OCI-LY7 (cell line): Measurements from ENCODE around the gene RTN4R. TPM values are rescaled to one million over a fixed set of nuclear protein-coding genes. Genes with fewer than 3 reads are reported as not detected.

Experiments used
- BruUV-seq: library from RNA; stranded (reverse); fragments of 400-500 nt; replicated peaks from 2 replicates; lab custom pipeline; 2021; lab: Mats Ljungman, UMichigan
- CTCF ChIA-PET: fragments of 300-600 bp; sonication (Branson Sonifier 250); formaldehyde crosslinking; loops from one replicate; lab custom pipeline; 2022; ENCODE audit warnings: antibody characterized with exemption; ENCODE audit not compliant: unreplicated experiment; lab: Charles Lee
- POLR2A ChIA-PET: fragments of 300-600 bp; sonication (Branson Sonifier 250); formaldehyde crosslinking; loops from one replicate; lab custom pipeline; 2022; ENCODE audit warnings: antibody characterized with exemption; lab: Charles Lee
- DNase-seq: peaks from one replicate; pipeline ENCODE4 v3.0.0-alpha.2; 2015; ENCODE audit warnings: low spot score
- H2AFZ ChIP-seq: fragments of 200-600 bp; sonication (generic), shearing (Covaris generic); 2 replicates; pipeline ENCODE4 v1.6.1; 2014; ENCODE audit warnings: mild to moderate bottlenecking, antibody characterized with exemption, low read length, moderate library complexity
- H3K27ac ChIP-seq: fragments of 200-600 bp; sonication (generic); 2 replicates; pipeline ENCODE4 v1.5.1; 2014; ENCODE audit warnings: mixed run types, low read depth, mild to moderate bottlenecking, moderate library complexity, low read length, inconsistent platforms; ENCODE audit not compliant: poor library complexity, severe bottlenecking
- H3K36me3 ChIP-seq: fragments of 200-600 bp; sonication (generic); 2 replicates; pipeline ENCODE4 v1.6.1; 2014; ENCODE audit warnings: mild to moderate bottlenecking, antibody characterized with exemption, low read length, moderate library complexity, mixed read lengths; ENCODE audit not compliant: insufficient read depth
- H3K4me1 ChIP-seq: fragments of 200-600 bp; sonication (generic); 2 replicates; pipeline ENCODE4 v1.5.1; 2014; ENCODE audit warnings: mild to moderate bottlenecking, low read length; ENCODE audit not compliant: insufficient read depth, poor library complexity, severe bottlenecking
- H3K4me2 ChIP-seq: fragments of 200-600 bp; sonication (generic); 2 replicates; pipeline ENCODE4 v1.6.1; 2014; ENCODE audit warnings: mild to moderate bottlenecking, low read length
- H3K4me3 ChIP-seq: fragments of 200-600 bp; sonication (generic); 2 replicates; pipeline ENCODE4 v1.5.1; 2014; ENCODE audit warnings: mild to moderate bottlenecking, low read depth, low read length; ENCODE audit not compliant: poor library complexity, severe bottlenecking
- H3K79me2 ChIP-seq: fragments of 200-600 bp; sonication (generic); 2 replicates; pipeline ENCODE4 v1.6.1; 2016; ENCODE audit warnings: low read depth, mild to moderate bottlenecking, low read length, moderate library complexity, mixed read lengths; ENCODE audit not compliant: insufficient read depth
- H3K9me2 ChIP-seq: fragments of 200-600 bp; sonication (generic); 2 replicates; pipeline ENCODE4 v1.6.1; 2016; ENCODE audit warnings: mild to moderate bottlenecking, low read length, mixed read lengths; ENCODE audit not compliant: insufficient read depth
- H3K9me3 ChIP-seq: fragments of 200-600 bp; sonication (generic); 2 replicates; pipeline ENCODE4 v1.6.1; 2014; ENCODE audit warnings: mild to moderate bottlenecking, mixed run types, low read length, mixed read lengths
- H4K20me1 ChIP-seq: fragments of 200-600 bp; sonication (generic); 2 replicates; pipeline ENCODE4 v1.6.1; 2014; ENCODE audit warnings: mild to moderate bottlenecking, antibody characterized with exemption, low read length, moderate library complexity, mixed read lengths; ENCODE audit not compliant: insufficient read depth
- EZH2phosphoT487 ChIP-seq: fragments of 200-600 bp; sonication (generic); IDR thresholded peaks from 2 replicates; pipeline ENCODE4 v1.6.1; 2018; ENCODE audit warnings: low read depth, borderline replicate concordance, mild to moderate bottlenecking, mixed run types, antibody characterized with exemption, low read length, moderate library complexity, mixed read lengths
- intact Hi-C: fragments of 100-400 bp; cut with micrococcal nuclease; formaldehyde crosslinking; loops from one replicate; pipeline ENCODE4 v1.10.0; 2022; ENCODE audit not compliant: unreplicated experiment
- total RNA-seq, 2 experiments: library from RNA; depleted of rRNA in 1 of 2; stranded (reverse); fragments of >200 nt in 1 of 2; shearing (Covaris generic) in 1 of 2; gene quantifications; 2 replicates each; pipeline ENCODE4 v1.2.3, GENCODE V29; 2014 to 2022
- TF ChIP-seq, protein P1 (sequence below): fragments of 200-600 bp; sonication (generic); conservative IDR thresholded peaks from 2 replicates; pipeline ENCODE4 v1.5.1; 2014; ENCODE audit warnings: mild to moderate bottlenecking, antibody characterized with exemption, low read length, moderate library complexity, mixed read lengths

Gene RTN4R
- total RNA-seq, 2 experiments from 2014 or later = not detected

DNA sequence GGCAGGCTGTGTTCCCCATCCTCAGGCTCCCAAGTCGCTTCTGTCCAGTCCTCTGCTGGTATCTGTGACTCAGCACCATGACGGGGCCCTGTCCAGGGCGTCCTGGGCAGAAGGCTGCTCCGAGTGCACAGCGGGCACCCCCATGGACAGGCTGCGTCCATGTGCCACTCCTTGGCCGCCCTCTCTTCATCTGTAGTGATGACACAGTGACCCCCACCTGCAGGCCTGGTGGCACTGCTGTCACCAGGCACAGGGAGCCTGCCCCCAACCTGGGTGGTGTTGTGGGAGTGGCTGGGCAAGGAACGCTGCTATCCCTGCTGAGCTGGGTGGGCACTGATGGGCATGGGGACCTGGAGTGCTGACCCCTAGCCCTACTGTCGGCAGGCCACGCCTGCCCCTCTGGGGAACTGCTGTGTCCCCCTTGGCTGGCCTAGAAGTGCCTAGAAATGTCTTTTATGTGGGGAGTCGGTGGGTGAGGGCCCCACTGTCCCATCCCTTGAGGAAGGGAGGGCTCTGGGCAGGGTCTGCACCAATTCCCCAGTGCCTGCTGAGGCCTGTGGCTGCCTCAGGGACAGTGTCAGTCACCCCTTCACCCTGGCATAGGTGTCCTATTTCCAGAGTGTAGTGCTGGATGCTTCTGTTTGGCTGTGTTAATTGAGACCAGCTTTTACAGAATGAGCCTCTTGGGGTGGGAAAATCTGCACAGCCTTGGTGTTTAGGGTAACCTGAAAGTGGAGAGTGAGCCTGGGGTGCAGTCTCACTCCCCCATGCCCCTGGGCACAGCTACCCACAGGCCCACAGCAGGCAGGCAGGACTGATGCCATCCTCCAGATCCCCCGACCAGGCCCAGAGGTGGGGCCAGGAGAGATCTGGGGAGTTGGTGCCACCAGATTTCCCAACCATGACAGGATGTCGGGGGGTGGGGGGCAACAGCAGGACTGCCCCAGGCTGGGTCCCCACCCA is 34.5 kb downstream of the RTN4R start:
- no peak overlapping the region for H3K4me3 ChIP-seq
- no peaks in the 10 kb centered on the region for H3K9me3 ChIP-seq
- ChIA-PET POLR2A (no interaction called here), CTCF (no interaction called here)
- no peaks in the 10 kb centered on the region for H3K4me1 ChIP-seq
- no peak overlapping the region for H3K27ac ChIP-seq
- no peaks in the 10 kb centered on the region for H3K79me2 ChIP-seq
- H3K4me2 ChIP-seq = no peak overlapping the region
- H4K20me1 ChIP-seq = no peaks in the 10 kb centered on the region; the same call in 1 of the 2 replicates
- no peak for TF ChIP-seq EZH2phosphoT487
- TF ChIP-seq, protein P1, sequence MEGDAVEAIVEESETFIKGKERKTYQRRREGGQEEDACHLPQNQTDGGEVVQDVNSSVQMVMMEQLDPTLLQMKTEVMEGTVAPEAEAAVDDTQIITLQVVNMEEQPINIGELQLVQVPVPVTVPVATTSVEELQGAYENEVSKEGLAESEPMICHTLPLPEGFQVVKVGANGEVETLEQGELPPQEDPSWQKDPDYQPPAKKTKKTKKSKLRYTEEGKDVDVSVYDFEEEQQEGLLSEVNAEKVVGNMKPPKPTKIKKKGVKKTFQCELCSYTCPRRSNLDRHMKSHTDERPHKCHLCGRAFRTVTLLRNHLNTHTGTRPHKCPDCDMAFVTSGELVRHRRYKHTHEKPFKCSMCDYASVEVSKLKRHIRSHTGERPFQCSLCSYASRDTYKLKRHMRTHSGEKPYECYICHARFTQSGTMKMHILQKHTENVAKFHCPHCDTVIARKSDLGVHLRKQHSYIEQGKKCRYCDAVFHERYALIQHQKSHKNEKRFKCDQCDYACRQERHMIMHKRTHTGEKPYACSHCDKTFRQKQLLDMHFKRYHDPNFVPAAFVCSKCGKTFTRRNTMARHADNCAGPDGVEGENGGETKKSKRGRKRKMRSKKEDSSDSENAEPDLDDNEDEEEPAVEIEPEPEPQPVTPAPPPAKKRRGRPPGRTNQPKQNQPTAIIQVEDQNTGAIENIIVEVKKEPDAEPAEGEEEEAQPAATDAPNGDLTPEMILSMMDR = no peak
- H3K36me3 ChIP-seq = no peaks in the 10 kb centered on the region
- intact Hi-C loops = no loop called here
- no peak overlapping the region for H2AFZ ChIP-seq
- DNase-seq = no peak
- no peaks in the 10 kb centered on the region for H3K9me2 ChIP-seq
- BruUV-seq = no TSS peak

DNA sequence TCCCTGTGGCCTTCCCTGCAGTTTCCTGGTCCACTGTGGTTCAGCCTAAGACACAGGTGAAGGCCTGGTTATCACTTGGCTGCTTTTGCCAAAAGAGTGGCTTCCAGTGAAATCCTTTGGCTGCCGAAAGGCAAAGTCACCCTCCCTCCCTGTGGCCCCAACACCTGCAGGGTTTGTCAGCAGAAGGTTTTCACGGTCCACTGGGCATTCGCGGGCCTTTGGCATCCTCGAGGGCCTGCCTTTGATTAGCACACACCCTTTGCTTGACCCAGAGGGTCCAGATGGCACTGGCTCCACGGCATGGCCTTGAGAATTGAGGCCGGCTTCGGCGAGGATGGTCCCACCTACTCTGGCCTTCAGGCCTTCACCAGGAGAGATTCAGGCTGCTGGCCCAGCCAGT is 35.3 kb downstream of the RTN4R start:
- CTCF ChIA-PET = no interaction called here
- no peaks in the 10 kb centered on the region for H3K79me2 ChIP-seq
- no TSS peak for BruUV-seq
- H3K4me2 ChIP-seq = no peak overlapping the region
- no peak for TF ChIP-seq EZH2phosphoT487
- TF ChIP-seq, protein P1 = no peak
- no peak overlapping the region for H3K4me3 ChIP-seq
- H3K9me3 ChIP-seq = no peaks in the 10 kb centered on the region
- H3K9me2 ChIP-seq = no peaks in the 10 kb centered on the region
- no peaks in the 10 kb centered on the region for H3K4me1 ChIP-seq
- no peak for DNase-seq
- POLR2A ChIA-PET = no interaction called here
- H2AFZ ChIP-seq = no peak overlapping the region
- intact Hi-C loops = no loop called here
- H3K27ac ChIP-seq = no peak overlapping the region
- H3K36me3 ChIP-seq = no peaks in the 10 kb centered on the region
- H4K20me1 ChIP-seq = no peaks in the 10 kb centered on the region; the same call in 1 of the 2 replicates

DNA sequence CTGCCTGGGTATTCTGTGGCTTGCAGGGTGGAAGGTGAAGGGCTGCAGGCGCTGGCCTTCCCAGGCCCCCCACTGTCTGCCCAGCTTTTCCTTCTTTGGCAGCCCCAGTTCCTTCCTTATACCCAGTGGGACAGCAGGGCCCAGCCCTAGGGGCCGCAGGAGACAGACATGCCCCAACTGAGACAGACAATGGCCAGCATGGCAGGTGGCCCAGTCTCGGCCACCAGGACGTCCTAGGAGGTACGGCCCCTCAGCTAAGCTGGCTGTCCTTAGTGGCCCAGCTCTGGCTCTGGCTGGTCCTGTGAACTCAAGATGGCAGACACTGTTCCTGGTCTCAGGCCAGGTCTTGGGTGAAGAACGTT is 35.9 kb downstream of the RTN4R start:
- Histone ChIP-seq H3K36me3 (no peaks in the 10 kb centered on the region), H3K4me1 (no peaks in the 10 kb centered on the region), H2AFZ (no peak overlapping the region), H4K20me1 (no peaks in the 10 kb centered on the region; the same call in 1 of the 2 replicates), H3K4me2 (no peak overlapping the region), H3K9me3 (no peaks in the 10 kb centered on the region), H3K27ac (no peak overlapping the region), H3K9me2 (no peaks in the 10 kb centered on the region), H3K79me2 (no peaks in the 10 kb centered on the region), H3K4me3 (no peak overlapping the region)
- TF ChIP-seq, protein P1 = no peak
- TF ChIP-seq EZH2phosphoT487 = no peak
- no peak for DNase-seq
- BruUV-seq = no TSS peak
- CTCF ChIA-PET = no interaction called here
- intact Hi-C loops = no loop called here
- POLR2A ChIA-PET = no interaction called here
